ENCODE data around the gene IDE.

The IDE gene

GRCh38 chr10:92553959-92554358 is 19.9 kb downstream of the IDE start:
- Histone ChIP-seq H3K9ac (ENCODE audit: low read depth, low read length) (no peak overlapping the region), H3K27me3 (ENCODE audit: control insufficient read depth, insufficient read depth, low read length) (no peaks in the 10 kb centered on the region), H3K4me1 (ENCODE audit: control insufficient read depth, insufficient read depth, low read length) (no peaks in the 10 kb centered on the region), H3K9me3 (ENCODE audit: control insufficient read depth, insufficient read depth, low read length) (no peaks in the 10 kb centered on the region), H3K4me3 (ENCODE audit: low read depth, low read length) (no peak overlapping the region), H3K36me3 (ENCODE audit: control insufficient read depth, insufficient read depth, low read length) (no peaks in the 10 kb centered on the region)

GRCh38 chr10:92552310-92552709 is 21.6 kb downstream of the IDE start:
- H3K27me3 ChIP-seq (ENCODE audit: control insufficient read depth, insufficient read depth, low read length) = no peaks in the 10 kb centered on the region
- H3K36me3 ChIP-seq (ENCODE audit: control insufficient read depth, insufficient read depth, low read length) = no peaks in the 10 kb centered on the region
- no peaks in the 10 kb centered on the region for H3K9me3 ChIP-seq (ENCODE audit: control insufficient read depth, insufficient read depth, low read length)
- H3K4me3 ChIP-seq (ENCODE audit: low read depth, low read length) = no peak overlapping the region
- H3K4me1 ChIP-seq (ENCODE audit: control insufficient read depth, insufficient read depth, low read length) = no peaks in the 10 kb centered on the region
- H3K9ac ChIP-seq (ENCODE audit: low read depth, low read length) = no peak overlapping the region

- Histone ChIP-seq H3K4me3 (ENCODE audit: low read depth, low read length) (no peak overlapping the region), H3K9ac (ENCODE audit: low read depth, low read length) (no peak overlapping the region), H3K4me1 (ENCODE audit: control insufficient read depth, insufficient read depth, low read length) (no peaks in the 10 kb centered on the region), H3K9me3 (ENCODE audit: control insufficient read depth, insufficient read depth, low read length) (no peaks in the 10 kb centered on the region), H3K27me3 (ENCODE audit: control insufficient read depth, insufficient read depth, low read length) (no peaks in the 10 kb centered on the region), H3K36me3 (ENCODE audit: control insufficient read depth, insufficient read depth, low read length) (no peaks in the 10 kb centered on the region)
Observed at GRCh38 chr10:92550924-92551323, 23.0 kb downstream of the IDE start.

- no peak overlapping the region for H3K9ac ChIP-seq (ENCODE audit: low read depth, low read length)
- peaks cover 11% of the 10 kb centered on the region for H3K4me1 ChIP-seq (ENCODE audit: control insufficient read depth, insufficient read depth, low read length)
- no peaks in the 10 kb centered on the region for H3K27me3 ChIP-seq (ENCODE audit: control insufficient read depth, insufficient read depth, low read length)
- no peaks in the 10 kb centered on the region for H3K9me3 ChIP-seq (ENCODE audit: control insufficient read depth, insufficient read depth, low read length)
- no peak overlapping the region for H3K4me3 ChIP-seq (ENCODE audit: low read depth, low read length)
- no peaks in the 10 kb centered on the region for H3K36me3 ChIP-seq (ENCODE audit: control insufficient read depth, insufficient read depth, low read length)
Observed at GRCh38 chr10:92547676-92548075, 26.2 kb downstream of the IDE start.

GRCh38 chr10:92545556-92545955 is 28.3 kb downstream of the IDE start:
- peaks cover 11% of the 10 kb centered on the region for H3K4me1 ChIP-seq (ENCODE audit: control insufficient read depth, insufficient read depth, low read length)

GRCh38 chr10:92544296-92544695 is 29.6 kb downstream of the IDE start:
- Histone ChIP-seq H3K4me3 (ENCODE audit: low read depth, low read length) (no peak overlapping the region), H3K4me1 (ENCODE audit: control insufficient read depth, insufficient read depth, low read length) (peaks cover 11% of the 10 kb centered on the region), H3K36me3 (ENCODE audit: control insufficient read depth, insufficient read depth, low read length) (no peaks in the 10 kb centered on the region), H3K9me3 (ENCODE audit: control insufficient read depth, insufficient read depth, low read length) (no peaks in the 10 kb centered on the region), H3K27me3 (ENCODE audit: control insufficient read depth, insufficient read depth, low read length) (no peaks in the 10 kb centered on the region), H3K9ac (ENCODE audit: low read depth, low read length) (no peak overlapping the region)

More at GRCh38 chr10:92545556-92545955, 28.3 kb downstream of the IDE start:
- Histone ChIP-seq H3K4me3 (ENCODE audit: low read depth, low read length) (no peak overlapping the region), H3K27me3 (ENCODE audit: control insufficient read depth, insufficient read depth, low read length) (no peaks in the 10 kb centered on the region), H3K36me3 (ENCODE audit: control insufficient read depth, insufficient read depth, low read length) (no peaks in the 10 kb centered on the region), H3K9me3 (ENCODE audit: control insufficient read depth, insufficient read depth, low read length) (no peaks in the 10 kb centered on the region), H3K9ac (ENCODE audit: low read depth, low read length) (no peak overlapping the region)

- H3K36me3 ChIP-seq (ENCODE audit: control insufficient read depth, insufficient read depth, low read length) = no peaks in the 10 kb centered on the region
- H3K27me3 ChIP-seq (ENCODE audit: control insufficient read depth, insufficient read depth, low read length) = no peaks in the 10 kb centered on the region
- no peaks in the 10 kb centered on the region for H3K9me3 ChIP-seq (ENCODE audit: control insufficient read depth, insufficient read depth, low read length)
- H3K4me1 ChIP-seq (ENCODE audit: control insufficient read depth, insufficient read depth, low read length) = peaks cover 11% of the 10 kb centered on the region
- H3K4me3 ChIP-seq (ENCODE audit: low read depth, low read length) = no peak overlapping the region
- H3K9ac ChIP-seq (ENCODE audit: low read depth, low read length) = no peak overlapping the region
Observed at GRCh38 chr10:92542458-92542857, 31.4 kb downstream of the IDE start.

GRCh38 chr10:92541583-92541982 is 32.3 kb downstream of the IDE start:
- Histone ChIP-seq H3K4me1 (ENCODE audit: control insufficient read depth, insufficient read depth, low read length) (peaks cover 11% of the 10 kb centered on the region), H3K36me3 (ENCODE audit: control insufficient read depth, insufficient read depth, low read length) (no peaks in the 10 kb centered on the region), H3K27me3 (ENCODE audit: control insufficient read depth, insufficient read depth, low read length) (no peaks in the 10 kb centered on the region), H3K9ac (ENCODE audit: low read depth, low read length) (no peak overlapping the region), H3K9me3 (ENCODE audit: control insufficient read depth, insufficient read depth, low read length) (no peaks in the 10 kb centered on the region), H3K4me3 (ENCODE audit: low read depth, low read length) (no peak overlapping the region)

GRCh38 chr10:92538231-92538958 is 35.5 kb downstream of the IDE start:
- H3K36me3 ChIP-seq (ENCODE audit: control insufficient read depth, insufficient read depth, low read length) = no peaks in the 10 kb centered on the region

GRCh38 chr10:92530891-92531535 is 42.9 kb downstream of the IDE start:
- Histone ChIP-seq H3K9me3 (ENCODE audit: control insufficient read depth, insufficient read depth, low read length) (no peaks in the 10 kb centered on the region), H3K4me1 (ENCODE audit: control insufficient read depth, insufficient read depth, low read length) (no peaks in the 10 kb centered on the region), H3K9ac (ENCODE audit: low read depth, low read length) (no peak overlapping the region), H3K4me3 (ENCODE audit: low read depth, low read length) (no peak overlapping the region), H3K36me3 (ENCODE audit: control insufficient read depth, insufficient read depth, low read length) (peaks cover 5% of the 10 kb centered on the region), H3K27me3 (ENCODE audit: control insufficient read depth, insufficient read depth, low read length) (no peaks in the 10 kb centered on the region)

More at GRCh38 chr10:92538231-92538958, 35.5 kb downstream of the IDE start:
- no peaks in the 10 kb centered on the region for H3K4me1 ChIP-seq (ENCODE audit: control insufficient read depth, insufficient read depth, low read length)
- no peak overlapping the region for H3K9ac ChIP-seq (ENCODE audit: low read depth, low read length)
- no peaks in the 10 kb centered on the region for H3K9me3 ChIP-seq (ENCODE audit: control insufficient read depth, insufficient read depth, low read length)
- no peaks in the 10 kb centered on the region for H3K27me3 ChIP-seq (ENCODE audit: control insufficient read depth, insufficient read depth, low read length)
- H3K4me3 ChIP-seq (ENCODE audit: low read depth, low read length) = no peak overlapping the region

- Histone ChIP-seq H3K9me3 (ENCODE audit: control insufficient read depth, insufficient read depth, low read length) (no peaks in the 10 kb centered on the region), H3K4me3 (ENCODE audit: low read depth, low read length) (no peak overlapping the region), H3K4me1 (ENCODE audit: control insufficient read depth, insufficient read depth, low read length) (no peaks in the 10 kb centered on the region), H3K27me3 (ENCODE audit: control insufficient read depth, insufficient read depth, low read length) (no peaks in the 10 kb centered on the region), H3K36me3 (ENCODE audit: control insufficient read depth, insufficient read depth, low read length) (peaks cover 5% of the 10 kb centered on the region), H3K9ac (ENCODE audit: low read depth, low read length) (no peak overlapping the region)
Observed at GRCh38 chr10:92530421-92530820, 43.5 kb downstream of the IDE start.

GRCh38 chr10:92527716-92528115 is 46.2 kb downstream of the IDE start:
- no peaks in the 10 kb centered on the region for H3K4me1 ChIP-seq (ENCODE audit: control insufficient read depth, insufficient read depth, low read length)
- H3K27me3 ChIP-seq (ENCODE audit: control insufficient read depth, insufficient read depth, low read length) = no peaks in the 10 kb centered on the region
- no peaks in the 10 kb centered on the region for H3K9me3 ChIP-seq (ENCODE audit: control insufficient read depth, insufficient read depth, low read length)
- H3K4me3 ChIP-seq (ENCODE audit: low read depth, low read length) = no peak overlapping the region
- H3K36me3 ChIP-seq (ENCODE audit: control insufficient read depth, insufficient read depth, low read length) = peaks cover 5% of the 10 kb centered on the region
- no peak overlapping the region for H3K9ac ChIP-seq (ENCODE audit: low read depth, low read length)

All from iPS-15b (cell line).